Measurements from ENCODE around the gene TMEM132C. TPM values are rescaled to one million over a fixed set of nuclear protein-coding genes. Genes with fewer than 3 reads are reported as not detected.

TMEM132C gene
- total RNA-seq, 1 experiment from 2014 or later, result not detected

GRCh38 chr12:128694445-128694844 is 427.5 kb downstream of the TMEM132C start:
- BruUV-seq (replicated peaks), result no TSS peak
- ChIA-PET POLR2A (no interaction called here), CTCF (no interaction called here)
- H3K27ac Mint-ChIP-seq (ENCODE audit: low read depth, unreplicated experiment), result no peak overlapping the region
- H3K4me1 Mint-ChIP-seq (ENCODE audit: insufficient read depth, unreplicated experiment), result no peaks in the 10 kb centered on the region
- intact Hi-C loops (cut with micrococcal nuclease), result no loop called here
- H3K4me3 Mint-ChIP-seq (ENCODE audit: unreplicated experiment), result no peak overlapping the region
- peaks cover 30% of the 10 kb centered on the region for H3K9me3 Mint-ChIP-seq (ENCODE audit: unreplicated experiment)
- no peak for DNase-seq (ENCODE audit: unreplicated experiment)
- no peak for TF ChIP-seq CTCF (IDR thresholded peaks at IDR 0.05; ENCODE audit: unreplicated experiment)
- no peaks in the 10 kb centered on the region for H3K36me3 Mint-ChIP-seq (ENCODE audit: insufficient read depth, unreplicated experiment)
- no peaks in the 10 kb centered on the region for H3K27me3 Mint-ChIP-seq (ENCODE audit: insufficient read depth, unreplicated experiment)

- Mint-ChIP-seq H3K27ac (ENCODE audit: low read depth, unreplicated experiment) (no peak overlapping the region), H3K27me3 (ENCODE audit: insufficient read depth, unreplicated experiment) (no peaks in the 10 kb centered on the region), H3K36me3 (ENCODE audit: insufficient read depth, unreplicated experiment) (no peaks in the 10 kb centered on the region), H3K4me1 (ENCODE audit: insufficient read depth, unreplicated experiment) (no peaks in the 10 kb centered on the region), H3K4me3 (ENCODE audit: unreplicated experiment) (no peak overlapping the region), H3K9me3 (ENCODE audit: unreplicated experiment) (peaks cover 36% of the 10 kb centered on the region)
- ChIA-PET CTCF (interaction anchor here (0.9 kb wide), 1 partner anchor 465 kb away, joined by 3 read pairs; no protein-coding TSS in a partner anchor), POLR2A (no interaction called here)
- no peak for TF ChIP-seq CTCF (IDR thresholded peaks at IDR 0.05; ENCODE audit: unreplicated experiment)
- BruUV-seq (replicated peaks), result no TSS peak
- no peak for DNase-seq (ENCODE audit: unreplicated experiment)
- intact Hi-C loops (cut with micrococcal nuclease), result no loop called here
Measured at GRCh38 chr12:128695697-128696096, 428.7 kb downstream of the TMEM132C start.

- no peak for TF ChIP-seq CTCF (IDR thresholded peaks at IDR 0.05; ENCODE audit: unreplicated experiment)
- DNase-seq (ENCODE audit: unreplicated experiment), result no peak
- H3K4me3 Mint-ChIP-seq (ENCODE audit: unreplicated experiment), result no peak overlapping the region
- no TSS peak for BruUV-seq (replicated peaks)
- intact Hi-C loops (cut with micrococcal nuclease), result no loop called here
- ChIA-PET POLR2A (no interaction called here), CTCF (interaction anchor here (1.0 kb wide), 1 partner anchor 14 kb away, joined by 3 read pairs; no protein-coding TSS in a partner anchor)
- no peaks in the 10 kb centered on the region for H3K36me3 Mint-ChIP-seq (ENCODE audit: insufficient read depth, unreplicated experiment)
- H3K4me1 Mint-ChIP-seq (ENCODE audit: insufficient read depth, unreplicated experiment), result no peaks in the 10 kb centered on the region
- no peaks in the 10 kb centered on the region for H3K27me3 Mint-ChIP-seq (ENCODE audit: insufficient read depth, unreplicated experiment)
- peaks cover 44% of the 10 kb centered on the region for H3K9me3 Mint-ChIP-seq (ENCODE audit: unreplicated experiment)
- H3K27ac Mint-ChIP-seq (ENCODE audit: low read depth, unreplicated experiment), result no peak overlapping the region
Measured at GRCh38 chr12:128698301-128698972, 431.5 kb downstream of the TMEM132C start.

GRCh38 chr12:128699106-128699505 is 432.1 kb downstream of the TMEM132C start:
- no peak overlapping the region for H3K4me3 Mint-ChIP-seq (ENCODE audit: unreplicated experiment)
- intact Hi-C loops (cut with micrococcal nuclease), result no loop called here
- no peaks in the 10 kb centered on the region for H3K27me3 Mint-ChIP-seq (ENCODE audit: insufficient read depth, unreplicated experiment)
- DNase-seq (ENCODE audit: unreplicated experiment), result no peak
- ChIA-PET POLR2A (no interaction called here), CTCF (interaction anchor here (1.0 kb wide), 1 partner anchor 14 kb away, joined by 3 read pairs; no protein-coding TSS in a partner anchor)
- H3K36me3 Mint-ChIP-seq (ENCODE audit: insufficient read depth, unreplicated experiment), result no peaks in the 10 kb centered on the region
- TF ChIP-seq CTCF (IDR thresholded peaks at IDR 0.05; ENCODE audit: unreplicated experiment), result no peak
- no peak overlapping the region for H3K27ac Mint-ChIP-seq (ENCODE audit: low read depth, unreplicated experiment)
- no TSS peak for BruUV-seq (replicated peaks)
- peaks cover 44% of the 10 kb centered on the region for H3K9me3 Mint-ChIP-seq (ENCODE audit: unreplicated experiment)
- no peaks in the 10 kb centered on the region for H3K4me1 Mint-ChIP-seq (ENCODE audit: insufficient read depth, unreplicated experiment)
